Erythroblast (primary cell): ENCODE results near the gene RNF150.

ENCODE experiments used
- GATA1 ChIP-seq: IDR thresholded peaks from 2 replicates; pipeline ENCODE4 v1.6.1; 2011; ENCODE audit warnings: low read depth, mild to moderate bottlenecking, control low read depth, low read length, moderate library complexity
- POLR2A ChIP-seq: IDR thresholded peaks from 2 replicates; pipeline ENCODE4 v1.6.1; 2011; ENCODE audit warnings: mild to moderate bottlenecking, low read length

GRCh38 chr4:141121101-141121500 is 12.2 kb downstream of the RNF150 start:
- TF ChIP-seq POLR2A: no peak
- TF ChIP-seq GATA1: no peak
